Tibial nerve (tissue), 4 donors: ENCODE results near the gene LHPP.

ENCODE experiments used
- EP300 ChIP-seq, 2 donors: sonication (generic); formaldehyde crosslinking; IDR thresholded peaks; one replicate each; pipeline ENCODE4 v1.6.1; 2017; ENCODE audit warnings: antibody characterized with exemption in 2 of 2, mild to moderate bottlenecking in 1 of 2
- POLR2A ChIP-seq, 2 donors: fragments of 450-650 bp; IDR thresholded peaks; one replicate each; pipeline ENCODE4 v1.6.1; 2017; ENCODE audit warnings: antibody characterized with exemption in 2 of 2, mild to moderate bottlenecking in 2 of 2, moderate library complexity in 2 of 2
- TF ChIP-seq, protein P1 (sequence below), 5 experiments: fragments of 200-600 bp in 3 of 5; fragments of 450-650 bp in 2 of 5; sonication (generic) in 3 of 5; IDR thresholded peaks; one replicate each; pipeline ENCODE4 v1.5.1; 2016 to 2019; ENCODE audit warnings: antibody characterized with exemption in 5 of 5, mild to moderate bottlenecking in 3 of 5, moderate library complexity in 2 of 5

DNA sequence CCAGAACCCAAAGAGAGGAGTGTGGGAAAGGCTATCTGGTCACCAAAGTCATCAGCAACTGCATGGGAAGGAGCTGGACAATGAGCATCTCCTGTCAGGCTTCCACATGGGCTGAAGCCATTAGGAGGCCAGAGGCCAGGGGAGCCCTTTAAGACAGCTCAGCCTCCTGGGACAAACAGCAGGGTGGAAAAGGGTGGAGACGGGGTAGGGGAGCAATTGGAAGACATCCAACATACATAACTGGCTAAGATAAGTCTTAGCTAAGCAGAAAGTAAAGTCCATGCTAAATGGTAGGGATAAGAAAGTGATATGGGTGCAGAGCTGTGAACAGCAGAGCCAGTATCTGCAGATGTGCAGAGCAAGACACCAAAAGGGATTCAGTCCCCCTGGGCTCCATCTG lies 41.4 kb upstream of the LHPP start:
- TF ChIP-seq, protein P1, sequence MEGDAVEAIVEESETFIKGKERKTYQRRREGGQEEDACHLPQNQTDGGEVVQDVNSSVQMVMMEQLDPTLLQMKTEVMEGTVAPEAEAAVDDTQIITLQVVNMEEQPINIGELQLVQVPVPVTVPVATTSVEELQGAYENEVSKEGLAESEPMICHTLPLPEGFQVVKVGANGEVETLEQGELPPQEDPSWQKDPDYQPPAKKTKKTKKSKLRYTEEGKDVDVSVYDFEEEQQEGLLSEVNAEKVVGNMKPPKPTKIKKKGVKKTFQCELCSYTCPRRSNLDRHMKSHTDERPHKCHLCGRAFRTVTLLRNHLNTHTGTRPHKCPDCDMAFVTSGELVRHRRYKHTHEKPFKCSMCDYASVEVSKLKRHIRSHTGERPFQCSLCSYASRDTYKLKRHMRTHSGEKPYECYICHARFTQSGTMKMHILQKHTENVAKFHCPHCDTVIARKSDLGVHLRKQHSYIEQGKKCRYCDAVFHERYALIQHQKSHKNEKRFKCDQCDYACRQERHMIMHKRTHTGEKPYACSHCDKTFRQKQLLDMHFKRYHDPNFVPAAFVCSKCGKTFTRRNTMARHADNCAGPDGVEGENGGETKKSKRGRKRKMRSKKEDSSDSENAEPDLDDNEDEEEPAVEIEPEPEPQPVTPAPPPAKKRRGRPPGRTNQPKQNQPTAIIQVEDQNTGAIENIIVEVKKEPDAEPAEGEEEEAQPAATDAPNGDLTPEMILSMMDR (IDR thresholded peaks at IDR 0.05): no peak
- TF ChIP-seq POLR2A (IDR thresholded peaks at IDR 0.05) (no peak), EP300 (IDR thresholded peaks at IDR 0.05) (no peak)
